Measurements from ENCODE around the gene PAN2. TPM values are rescaled to one million over a fixed set of nuclear protein-coding genes. Genes with fewer than 3 reads are reported as not detected.

The PAN2 gene
- total and polyA plus RNA-seq, 10 of the 15 experiments (the other 5 are each of a cell fraction or from before 2014, with no cell fraction given): 14.4 to 61.8 (median 34.9) TPM

- TF ChIP-seq ZNF687 (IDR thresholded peaks at IDR 0.05): no peak
- TF ChIP-seq ZNF24 (IDR thresholded peaks at IDR 0.05): no peak
- no peak for TF ChIP-seq ZNF274 (IDR thresholded peaks at IDR 0.05; ENCODE audit: insufficient read depth, insufficient read length)
- TF ChIP-seq CEBPZ (IDR thresholded peaks at IDR 0.05; ENCODE audit: low read depth, low read length): no peak
- no peak for TF ChIP-seq YBX1 (IDR thresholded peaks at IDR 0.05)
- TF ChIP-seq NFYB (IDR thresholded peaks at IDR 0.05; ENCODE audit: insufficient read depth, low read depth, low read length): no peak
- TF ChIP-seq ATF7 (IDR thresholded peaks at IDR 0.05; ENCODE audit: low read depth): no peak
- no peak for TF ChIP-seq HSF1 (IDR thresholded peaks at IDR 0.05; ENCODE audit: low read depth, low read length)
Measured at GRCh38 chr12:56332512-56333196, 1.1 kb downstream of the PAN2 start (continued).
